ENCODE results near the gene TBXT.

The TBXT gene

GRCh38 chr6:166172546-166172945 lies 4.9 kb upstream of the TBXT start:
- ChIA-PET POLR2A (no interaction called here), CTCF (interaction anchor here (1.0 to 1.6 kb wide), 2 partner anchors 13 to 15 kb away, joined by 4 read pairs; no protein-coding TSS in a partner anchor)
- H3K27ac ChIP-seq (ENCODE audit: extremely low read depth, low read depth, low read length), result no peak overlapping the region
- H3K9me3 ChIP-seq (ENCODE audit: control insufficient read depth, insufficient read depth, low read depth, low read length), result no peaks in the 10 kb centered on the region
- no peaks in the 10 kb centered on the region for H3K36me3 ChIP-seq (ENCODE audit: control insufficient read depth in 2 of 2, insufficient read depth in 1 of 2, low read length in 2 of 2)
- TF ChIP-seq AEBP2 (tag by site-specific recombination; IDR thresholded peaks at IDR 0.05; ENCODE audit: borderline replicate concordance) (no peak), ZNF169 (tag by site-specific recombination; IDR thresholded peaks at IDR 0.05) (no peak), ZNF777 (tag by site-specific recombination; IDR thresholded peaks at IDR 0.05; ENCODE audit: borderline replicate concordance) (no peak), HOXD13 (CRISPR knock-in tag; IDR thresholded peaks at IDR 0.05; ENCODE audit: borderline replicate concordance) (no peak), ZNF513 (tag by site-specific recombination; IDR thresholded peaks at IDR 0.05) (no peak), PRDM10 (tag by site-specific recombination; IDR thresholded peaks at IDR 0.05) (no peak), ZXDB (tag by site-specific recombination; IDR thresholded peaks at IDR 0.05) (no peak), ZNF398 (tag by site-specific recombination; IDR thresholded peaks at IDR 0.05) (no peak), ZNF792 (tag by site-specific recombination; IDR thresholded peaks at IDR 0.05) (no peak)
- no peak overlapping the region for H3K4me3 ChIP-seq (ENCODE audit: low read depth, low read length)
- H3K4me1 ChIP-seq (ENCODE audit: control insufficient read depth, insufficient read depth, low read length), result peaks cover 7% of the 10 kb centered on the region

- H3K9me3 ChIP-seq (ENCODE audit: control insufficient read depth, insufficient read depth, low read depth, low read length), result no peaks in the 10 kb centered on the region
- ChIA-PET POLR2A (no interaction called here), CTCF (no interaction called here)
- TF ChIP-seq ZNF19 (tag by site-specific recombination; IDR thresholded peaks at IDR 0.05; ENCODE audit: low read depth), result no peak
- peaks cover 7% of the 10 kb centered on the region for H3K4me1 ChIP-seq (ENCODE audit: control insufficient read depth, insufficient read depth, low read length)
- no peak overlapping the region for H3K27ac ChIP-seq (ENCODE audit: extremely low read depth, low read depth, low read length)
- H3K4me3 ChIP-seq (ENCODE audit: low read depth, low read length), result no peak overlapping the region
- H3K36me3 ChIP-seq (ENCODE audit: control insufficient read depth in 2 of 2, insufficient read depth in 1 of 2, low read length in 2 of 2), result no peaks in the 10 kb centered on the region
These were observed 2.1 kb upstream of the TBXT start for GRCh38 chr6:166169549-166170421.
